ENCODE results near the gene FANCL. TPM values are rescaled to one million over a fixed set of nuclear protein-coding genes. Genes with fewer than 3 reads are reported as not detected.

FANCL gene
- polyA plus RNA-seq, 2 of the 4 experiments (the other 2 are of a cell fraction) = 34.1 to 68.8 TPM

- Histone ChIP-seq H3K4me2 (no peak overlapping the region), H3K9me3 (no peaks in the 10 kb centered on the region), H3K4me3 (no peak overlapping the region), H3K27ac (no peak overlapping the region), H3K4me1 (peaks cover 8% of the 10 kb centered on the region)
- no peak for DNase-seq (ENCODE audit: low read depth in 1 of 2, low spot score in 1 of 2)
- WGBS (ENCODE audit: missing lambda C conversion rate) = 96% methylated on average over 16 of the region's 16 CpGs
- ATAC-seq = no peak; a peak in 1 of 6 replicates
- POLR2A ChIA-PET = no interaction called here
- CTCF ChIA-PET = interaction anchor here (0.9 kb wide), 1 partner anchor 10 kb away, joined by 3 read pairs; no protein-coding TSS in a partner anchor
- no peak for FAIRE-seq
- TF ChIP-seq HOXA7 (CRISPR knock-in tag; IDR thresholded peaks at IDR 0.05) = no peak
- no peak for TF ChIP-seq EP300 (IDR thresholded peaks at IDR 0.05)
- TF ChIP-seq ZSCAN20 (CRISPR knock-in tag; IDR thresholded peaks at IDR 0.05) = no peak
- no peak for TF ChIP-seq CEBPB (IDR thresholded peaks at IDR 0.05)
- TF ChIP-seq REST (IDR thresholded peaks at IDR 0.05) = no peak
- no peak for TF ChIP-seq GATA3 (IDR thresholded peaks at IDR 0.05; ENCODE audit: borderline replicate concordance)
- TF ChIP-seq MAZ (IDR thresholded peaks at IDR 0.05; ENCODE audit: borderline replicate concordance, low read depth, low read length) = no peak
- no peak for TF ChIP-seq HEYL (CRISPR knock-in tag; IDR thresholded peaks at IDR 0.05)
- TF ChIP-seq RARB (CRISPR knock-in tag; IDR thresholded peaks at IDR 0.05) = no peak
- no peak for TF ChIP-seq FOSB (CRISPR knock-in tag; IDR thresholded peaks at IDR 0.05)
- TF ChIP-seq CBX8 (IDR thresholded peaks at IDR 0.05) = no peak
- no peak for TF ChIP-seq BHLHE40 (IDR thresholded peaks at IDR 0.05; ENCODE audit: low read depth, low read length)
- TF ChIP-seq FOSL2 (IDR thresholded peaks at IDR 0.05) = no peak
- no peak for TF ChIP-seq FOSL2 (CRISPR knock-in tag; IDR thresholded peaks at IDR 0.05)
Observed at GRCh38 chr2:58227171-58227917, 13.8 kb downstream of the FANCL start.

DNA sequence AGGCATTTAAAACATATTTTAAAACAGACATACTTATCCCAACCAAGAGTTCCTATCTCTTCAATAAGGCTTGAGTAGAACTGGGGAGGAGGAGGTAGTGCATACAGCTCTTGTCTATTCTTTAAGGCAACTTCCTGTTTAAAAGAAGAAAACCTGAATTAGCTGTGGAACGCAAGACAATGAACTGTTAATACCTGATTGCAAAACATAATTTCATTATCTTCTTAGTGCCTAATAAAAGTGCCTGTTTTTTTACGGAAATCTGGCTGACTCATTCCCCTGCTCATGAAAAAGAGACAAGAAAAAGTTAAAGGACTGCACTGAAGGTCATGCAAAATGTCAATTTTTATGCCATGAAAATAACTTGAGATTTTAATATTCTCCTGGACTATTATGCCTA is 19.2 kb downstream of the FANCL start:
- Histone ChIP-seq H3K4me3 (no peak overlapping the region), H3K4me1 (peaks cover 6% of the 10 kb centered on the region; the same call in 1 of the 3 replicates), H3K27ac (no peak overlapping the region), H3K4me2 (no peak overlapping the region), H3K9me3 (no peaks in the 10 kb centered on the region)
- ATAC-seq (no peak), FAIRE-seq (no peak), DNase-seq (ENCODE audit: low read depth in 1 of 2, low spot score in 1 of 2) (no peak)
- CTCF ChIA-PET = interaction anchor here (0.8 kb wide), 1 partner anchor 33 kb away, joined by 3 read pairs; no protein-coding TSS in a partner anchor
- no peak for TF ChIP-seq KDM1A (IDR thresholded peaks at IDR 0.05; ENCODE audit: low read depth)
- TF ChIP-seq NPAS2 (CRISPR knock-in tag; IDR thresholded peaks at IDR 0.05; ENCODE audit: borderline replicate concordance) = no peak
- no peak for TF ChIP-seq SMC3 (IDR thresholded peaks at IDR 0.05)
- TF ChIP-seq EHMT2 (IDR thresholded peaks at IDR 0.05; ENCODE audit: low read depth) = no peak
- TF ChIP-seq HOXA7 (CRISPR knock-in tag; IDR thresholded peaks at IDR 0.05) = no peak
- no peak for TF ChIP-seq CHD4 (IDR thresholded peaks at IDR 0.05; ENCODE audit: borderline replicate concordance)
- TF ChIP-seq PBX3 (IDR thresholded peaks at IDR 0.05) = no peak
- TF ChIP-seq CBX8 (IDR thresholded peaks at IDR 0.05) = no peak
- TF ChIP-seq ATOH8 (CRISPR knock-in tag; IDR thresholded peaks at IDR 0.05; ENCODE audit: low read depth) = no peak
- TF ChIP-seq MAZ (IDR thresholded peaks at IDR 0.05; ENCODE audit: borderline replicate concordance, low read depth, low read length) = no peak
- TF ChIP-seq MAX (IDR thresholded peaks at IDR 0.05) = no peak
- TF ChIP-seq MYC (IDR thresholded peaks at IDR 0.05; ENCODE audit: borderline replicate concordance, low read length) = no peak
- no peak for TF ChIP-seq NR3C1 (IDR thresholded peaks at IDR 0.05)
- no peak for TF ChIP-seq HEYL (CRISPR knock-in tag; IDR thresholded peaks at IDR 0.05)
- no peak for TF ChIP-seq HDAC2 (IDR thresholded peaks at IDR 0.05)
- WGBS (ENCODE audit: missing lambda C conversion rate) = 86% methylated on average over 2 of the region's 2 CpGs
- POLR2A ChIA-PET = no interaction called here

All from A549 (cell line).